ENCODE data around the gene KDM5B. TPM values are rescaled to one million over a fixed set of nuclear protein-coding genes. Genes with fewer than 3 reads are reported as not detected.

KDM5B gene
- total RNA-seq, 1 donor from 2014 or later = 14.6 TPM

Other genes starting within 250 kb of the KDM5B start
- not detected for gene SYT2, start 98.0 kb downstream of the KDM5B start, total RNA-seq
- gene PCAT6, start 2.5 kb upstream of the KDM5B start, total RNA-seq = 0.79 TPM
- 4.7 TPM for gene RABIF, start 80.7 kb upstream of the KDM5B start, total RNA-seq
- gene KLHL12, start 118.8 kb upstream of the KDM5B start, total RNA-seq = 18.8 TPM
- 88.1 TPM for gene ADIPOR1, start 149.9 kb upstream of the KDM5B start, total RNA-seq
- gene CYB5R1, start 158.8 kb upstream of the KDM5B start, total RNA-seq = 104 TPM
- gene TMEM183A, start 199.0 kb upstream of the KDM5B start, total RNA-seq = 24.3 TPM
- 21.3 TPM for gene PPFIA4, start 218.1 kb upstream of the KDM5B start, total RNA-seq

Data from left ventricle myocardium superior (tissue), 1 donor.